GM12878 (cell line): ENCODE results near the gene GLT8D2. TPM values are rescaled to one million over a fixed set of nuclear protein-coding genes. Genes with fewer than 3 reads are reported as not detected.
A peak's percentile ranks its signal among the peaks of the same experiment; 100 is the strongest.

ENCODE experiments used
- ATF3 ChIP-seq: IDR thresholded peaks from 2 replicates; pipeline ENCODE4 v1.6.1; 2011; ENCODE audit warnings: low read depth, mild to moderate bottlenecking, low read length, moderate library complexity, borderline replicate concordance; ENCODE audit errors: extremely low read depth
- BHLHE40 ChIP-seq, 2 experiments: fragments of 450-650 bp in 1 of 2; IDR thresholded peaks; 2 replicates each; pipeline ENCODE4 v1.6.1; 2011 to 2017; ENCODE audit warnings: low read depth in 2 of 2, borderline replicate concordance in 1 of 2, improper control_type of control experiment in 1 of 2, low read length in 1 of 2, mild to moderate bottlenecking in 1 of 2
- CREB1 ChIP-seq: IDR thresholded peaks from 2 replicates; pipeline ENCODE4 v1.6.1; 2012; ENCODE audit warnings: low read depth, mild to moderate bottlenecking, inconsistent platforms
- IRF5 ChIP-seq: fragments of 450-650 bp; IDR thresholded peaks from 2 replicates; pipeline ENCODE4 v1.6.1; 2017; ENCODE audit warnings: borderline replicate concordance
- LARP7 ChIP-seq: fragments of 450-650 bp; IDR thresholded peaks from 2 replicates; pipeline ENCODE4 v1.6.1; 2017; ENCODE audit warnings: mild to moderate bottlenecking
- NKRF ChIP-seq: fragments of 450-650 bp; conservative IDR thresholded peaks from 2 replicates; pipeline ENCODE4 v1.6.1; 2017; ENCODE audit warnings: mild to moderate bottlenecking, moderate library complexity
- NR2C2 ChIP-seq: IDR thresholded peaks from 2 replicates; pipeline ENCODE4 v1.6.1; 2011; ENCODE audit warnings: borderline replicate concordance, low read depth; ENCODE audit not compliant: control insufficient read depth, insufficient read length
- NR2F1 ChIP-seq: fragments of 450-650 bp; conservative IDR thresholded peaks from 2 replicates; pipeline ENCODE4 v1.6.1; 2017; ENCODE audit warnings: mild to moderate bottlenecking
- SMC3 ChIP-seq: IDR thresholded peaks from 2 replicates; pipeline ENCODE4 v1.6.1; 2011; ENCODE audit warnings: low read length, improper control_type of control experiment, borderline replicate concordance
- SUZ12 ChIP-seq: fragments of 200-600 bp; sonication (generic); IDR thresholded peaks from one replicate; pipeline ENCODE4 v1.6.1; 2018; ENCODE audit warnings: antibody characterized with exemption, mild to moderate bottlenecking; ENCODE audit not compliant: unreplicated experiment
- ZBED1 ChIP-seq: IDR thresholded peaks from 2 replicates; pipeline ENCODE4 v1.6.1; 2016; ENCODE audit warnings: borderline replicate concordance
- ZNF217 ChIP-seq: fragments of 450-650 bp; IDR thresholded peaks from 2 replicates; pipeline ENCODE4 v1.6.1; 2017; ENCODE audit warnings: antibody characterized with exemption, mild to moderate bottlenecking
- polyA plus RNA-seq, 11 experiments: library from polyadenylated mRNA; depleted of rRNA in 4 of 11; unstranded in 6 of 11; stranded (reverse) in 5 of 11; fragments of >200 nt; fragmentation: Nextera tagmentation in 4 of 11; fragmentation: Illumina TruSeq in 1 of 11; extraction: Ambion mirVana in 4 of 11; extraction: Trizol in 1 of 11; gene quantifications; 1 replicate in 1 of 11; 2 replicates in 10 of 11; pipeline versions ENCODE4 v1.2.1 to v1.2.3, GENCODE V29; 2011 to 2016; ENCODE audit warnings: inconsistent platforms in 2 of 11, missing spikeins in 2 of 11, low read depth in 1 of 11
- total RNA-seq, 4 experiments: library from RNA; depleted of rRNA in 3 of 4; stranded (reverse); fragments of >200 nt in 3 of 4; fragmentation: Illumina TruSeq in 1 of 4; extraction: Trizol in 1 of 4; gene quantifications; 2 replicates each; pipeline versions ENCODE4 v1.2.1 to v1.2.3, GENCODE V29; 2013 to 2021
- TF ChIP-seq, protein P1 (sequence below): IDR thresholded peaks from 2 replicates; pipeline ENCODE4 v1.6.1; 2012; ENCODE audit warnings: improper control_type of control experiment, low read depth, low read length; ENCODE audit not compliant: insufficient replicate concordance
- TF ChIP-seq, protein P2 (sequence below): fragments of 450-650 bp; IDR thresholded peaks from 2 replicates; pipeline ENCODE4 v1.6.1; 2017; ENCODE audit warnings: mild to moderate bottlenecking, moderate library complexity

Gene GLT8D2
- total and polyA plus RNA-seq, 10 of the 15 experiments (the other 5 are each of a cell fraction or from before 2014, with no cell fraction given), result 0.06 to 0.80 (median 0.37) TPM; not detected in 1

GRCh38 chr12:103965590-103966504 lies 84.1 kb downstream of the GLT8D2 start, which contains the start of gene TDG (continued):
- TF ChIP-seq, protein P1, sequence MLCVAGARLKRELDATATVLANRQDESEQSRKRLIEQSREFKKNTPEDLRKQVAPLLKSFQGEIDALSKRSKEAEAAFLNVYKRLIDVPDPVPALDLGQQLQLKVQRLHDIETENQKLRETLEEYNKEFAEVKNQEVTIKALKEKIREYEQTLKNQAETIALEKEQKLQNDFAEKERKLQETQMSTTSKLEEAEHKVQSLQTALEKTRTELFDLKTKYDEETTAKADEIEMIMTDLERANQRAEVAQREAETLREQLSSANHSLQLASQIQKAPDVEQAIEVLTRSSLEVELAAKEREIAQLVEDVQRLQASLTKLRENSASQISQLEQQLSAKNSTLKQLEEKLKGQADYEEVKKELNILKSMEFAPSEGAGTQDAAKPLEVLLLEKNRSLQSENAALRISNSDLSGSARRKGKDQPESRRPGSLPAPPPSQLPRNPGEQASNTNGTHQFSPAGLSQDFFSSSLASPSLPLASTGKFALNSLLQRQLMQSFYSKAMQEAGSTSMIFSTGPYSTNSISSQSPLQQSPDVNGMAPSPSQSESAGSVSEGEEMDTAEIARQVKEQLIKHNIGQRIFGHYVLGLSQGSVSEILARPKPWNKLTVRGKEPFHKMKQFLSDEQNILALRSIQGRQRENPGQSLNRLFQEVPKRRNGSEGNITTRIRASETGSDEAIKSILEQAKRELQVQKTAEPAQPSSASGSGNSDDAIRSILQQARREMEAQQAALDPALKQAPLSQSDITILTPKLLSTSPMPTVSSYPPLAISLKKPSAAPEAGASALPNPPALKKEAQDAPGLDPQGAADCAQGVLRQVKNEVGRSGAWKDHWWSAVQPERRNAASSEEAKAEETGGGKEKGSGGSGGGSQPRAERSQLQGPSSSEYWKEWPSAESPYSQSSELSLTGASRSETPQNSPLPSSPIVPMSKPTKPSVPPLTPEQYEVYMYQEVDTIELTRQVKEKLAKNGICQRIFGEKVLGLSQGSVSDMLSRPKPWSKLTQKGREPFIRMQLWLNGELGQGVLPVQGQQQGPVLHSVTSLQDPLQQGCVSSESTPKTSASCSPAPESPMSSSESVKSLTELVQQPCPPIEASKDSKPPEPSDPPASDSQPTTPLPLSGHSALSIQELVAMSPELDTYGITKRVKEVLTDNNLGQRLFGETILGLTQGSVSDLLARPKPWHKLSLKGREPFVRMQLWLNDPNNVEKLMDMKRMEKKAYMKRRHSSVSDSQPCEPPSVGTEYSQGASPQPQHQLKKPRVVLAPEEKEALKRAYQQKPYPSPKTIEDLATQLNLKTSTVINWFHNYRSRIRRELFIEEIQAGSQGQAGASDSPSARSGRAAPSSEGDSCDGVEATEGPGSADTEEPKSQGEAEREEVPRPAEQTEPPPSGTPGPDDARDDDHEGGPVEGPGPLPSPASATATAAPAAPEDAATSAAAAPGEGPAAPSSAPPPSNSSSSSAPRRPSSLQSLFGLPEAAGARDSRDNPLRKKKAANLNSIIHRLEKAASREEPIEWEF, result no peak
- TF ChIP-seq IRF5 (no peak), ZBED1 (no peak), LARP7 (peak; percentile 92), ZNF217 (no peak), SMC3 (no peak), NR2C2 (no peak), SUZ12 (no peak), CREB1 (peak; percentile 59; the same call in 1 of the 2 replicates), NR2F1 (peak; percentile 64), NKRF (peak; percentile 94), ATF3 (peak; percentile 83; the same call in 1 of the 2 replicates), BHLHE40 (IDR thresholded peaks at IDR 0.05; ENCODE audit: borderline replicate concordance in 1 of 2, low read depth in 2 of 2, low read length in 1 of 2) (peak; percentile 74 to 95)
- TF ChIP-seq, protein P2, sequence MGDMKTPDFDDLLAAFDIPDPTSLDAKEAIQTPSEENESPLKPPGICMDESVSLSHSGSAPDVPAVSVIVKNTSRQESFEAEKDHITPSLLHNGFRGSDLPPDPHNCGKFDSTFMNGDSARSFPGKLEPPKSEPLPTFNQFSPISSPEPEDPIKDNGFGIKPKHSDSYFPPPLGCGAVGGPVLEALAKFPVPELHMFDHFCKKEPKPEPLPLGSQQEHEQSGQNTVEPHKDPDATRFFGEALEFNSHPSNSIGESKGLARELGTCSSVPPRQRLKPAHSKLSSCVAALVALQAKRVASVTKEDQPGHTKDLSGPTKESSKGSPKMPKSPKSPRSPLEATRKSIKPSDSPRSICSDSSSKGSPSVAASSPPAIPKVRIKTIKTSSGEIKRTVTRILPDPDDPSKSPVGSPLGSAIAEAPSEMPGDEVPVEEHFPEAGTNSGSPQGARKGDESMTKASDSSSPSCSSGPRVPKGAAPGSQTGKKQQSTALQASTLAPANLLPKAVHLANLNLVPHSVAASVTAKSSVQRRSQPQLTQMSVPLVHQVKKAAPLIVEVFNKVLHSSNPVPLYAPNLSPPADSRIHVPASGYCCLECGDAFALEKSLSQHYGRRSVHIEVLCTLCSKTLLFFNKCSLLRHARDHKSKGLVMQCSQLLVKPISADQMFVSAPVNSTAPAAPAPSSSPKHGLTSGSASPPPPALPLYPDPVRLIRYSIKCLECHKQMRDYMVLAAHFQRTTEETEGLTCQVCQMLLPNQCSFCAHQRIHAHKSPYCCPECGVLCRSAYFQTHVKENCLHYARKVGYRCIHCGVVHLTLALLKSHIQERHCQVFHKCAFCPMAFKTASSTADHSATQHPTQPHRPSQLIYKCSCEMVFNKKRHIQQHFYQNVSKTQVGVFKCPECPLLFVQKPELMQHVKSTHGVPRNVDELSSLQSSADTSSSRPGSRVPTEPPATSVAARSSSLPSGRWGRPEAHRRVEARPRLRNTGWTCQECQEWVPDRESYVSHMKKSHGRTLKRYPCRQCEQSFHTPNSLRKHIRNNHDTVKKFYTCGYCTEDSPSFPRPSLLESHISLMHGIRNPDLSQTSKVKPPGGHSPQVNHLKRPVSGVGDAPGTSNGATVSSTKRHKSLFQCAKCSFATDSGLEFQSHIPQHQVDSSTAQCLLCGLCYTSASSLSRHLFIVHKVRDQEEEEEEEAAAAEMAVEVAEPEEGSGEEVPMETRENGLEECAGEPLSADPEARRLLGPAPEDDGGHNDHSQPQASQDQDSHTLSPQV, result no peak
